H9 (cell line): Measurements from ENCODE around the gene LRRC45. TPM values are rescaled to one million over a fixed set of nuclear protein-coding genes. Genes with fewer than 3 reads are reported as not detected.

Source experiments
- DNase-seq: peaks from one replicate; pipeline ENCODE4 v3.0.0-alpha.2; 2017
- H2AFZ ChIP-seq: one replicate; pipeline ENCODE4 v1.6.1; 2013; ENCODE audit warnings: mild to moderate bottlenecking, low read length, control low read depth, moderate library complexity
- H2AK5ac ChIP-seq: 2 replicates; pipeline ENCODE4 v1.6.1; 2013; ENCODE audit warnings: low read length, control low read depth, mixed read lengths; ENCODE audit not compliant: insufficient read length
- H2BK120ac ChIP-seq: one replicate; pipeline ENCODE4 v1.6.1; 2013; ENCODE audit warnings: low read depth, mild to moderate bottlenecking, low read length, control low read depth, inconsistent platforms; ENCODE audit not compliant: poor library complexity, severe bottlenecking
- H2BK12ac ChIP-seq: 2 replicates; pipeline ENCODE4 v1.6.1; 2013; ENCODE audit warnings: low read length, control low read depth, mixed read lengths, low read depth; ENCODE audit not compliant: insufficient read length
- H2BK15ac ChIP-seq: 2 replicates; pipeline ENCODE4 v1.6.1; 2013; ENCODE audit warnings: low read depth, low read length, control low read depth
- H2BK20ac ChIP-seq: one replicate; pipeline ENCODE4 v1.6.1; 2013; ENCODE audit warnings: low read depth, mild to moderate bottlenecking, low read length, control low read depth, inconsistent platforms; ENCODE audit not compliant: poor library complexity, severe bottlenecking
- H2BK5ac ChIP-seq: 2 replicates; pipeline ENCODE4 v1.6.1; 2013; ENCODE audit warnings: low read length, control low read depth, mixed read lengths; ENCODE audit not compliant: insufficient read length
- H3K14ac ChIP-seq: 2 replicates; pipeline ENCODE4 v1.6.1; 2013; ENCODE audit warnings: low read length, control low read depth; ENCODE audit not compliant: insufficient read depth
- H3K18ac ChIP-seq: 2 replicates; pipeline ENCODE4 v1.6.1; 2013; ENCODE audit warnings: low read depth, mild to moderate bottlenecking, mixed read lengths, low read length, control low read depth; ENCODE audit not compliant: insufficient read length
- H3K23ac ChIP-seq: 2 replicates; pipeline ENCODE4 v1.6.1; 2013; ENCODE audit warnings: low read length, control low read depth, mixed read lengths, low read depth; ENCODE audit not compliant: insufficient read length
- H3K23me2 ChIP-seq: 2 replicates; pipeline ENCODE4 v1.6.1; 2013; ENCODE audit warnings: low read depth, mild to moderate bottlenecking, mixed read lengths, low read length, control low read depth; ENCODE audit not compliant: insufficient read length, poor library complexity, severe bottlenecking
- H3K27ac ChIP-seq: 2 replicates; pipeline ENCODE4 v1.5.1; 2013; ENCODE audit warnings: low read length, control low read depth, mixed read lengths, low read depth; ENCODE audit not compliant: insufficient read length
- H3K27me3 ChIP-seq: 2 replicates; pipeline ENCODE4 v1.6.1; 2013; ENCODE audit warnings: low read length, control low read depth, inconsistent platforms; ENCODE audit not compliant: insufficient read depth
- H3K4ac ChIP-seq: 2 replicates; pipeline ENCODE4 v1.6.1; 2013; ENCODE audit warnings: low read depth, mild to moderate bottlenecking, control low read depth, inconsistent platforms, low read length, moderate library complexity
- H3K4me1 ChIP-seq: 2 replicates; pipeline ENCODE4 v1.6.1; 2013; ENCODE audit warnings: low read length, control low read depth, inconsistent platforms; ENCODE audit not compliant: insufficient read depth
- H3K4me2 ChIP-seq: 2 replicates; pipeline ENCODE4 v1.6.1; 2013; ENCODE audit warnings: low read length, control low read depth, mixed read lengths; ENCODE audit not compliant: insufficient read length, insufficient read depth
- H3K56ac ChIP-seq: 2 replicates; pipeline ENCODE4 v1.6.1; 2013; ENCODE audit warnings: low read depth, mild to moderate bottlenecking, mixed read lengths, low read length, control low read depth; ENCODE audit not compliant: insufficient read length
- H3K79me1 ChIP-seq: 2 replicates; pipeline ENCODE4 v1.6.1; 2013; ENCODE audit warnings: low read depth, mild to moderate bottlenecking, moderate library complexity, low read length, control low read depth, inconsistent platforms; ENCODE audit not compliant: insufficient read depth, poor library complexity, severe bottlenecking
- H3K79me2 ChIP-seq: 2 replicates; pipeline ENCODE4 v1.6.1; 2013; ENCODE audit warnings: low read length, control low read depth, inconsistent platforms; ENCODE audit not compliant: insufficient read depth
- H3K9ac ChIP-seq: 2 replicates; pipeline ENCODE4 v1.6.1; 2013; ENCODE audit warnings: low read length, control low read depth, mixed read lengths; ENCODE audit not compliant: insufficient read length; ENCODE audit errors: extremely low read depth
- H3K9me3 ChIP-seq: one replicate; pipeline ENCODE4 v1.6.1; 2013; ENCODE audit warnings: low read depth, low read length, inconsistent platforms; ENCODE audit not compliant: control insufficient read depth
- H3T11ph ChIP-seq: one replicate; pipeline ENCODE4 v1.6.1; 2013; ENCODE audit warnings: mild to moderate bottlenecking, low read length, control low read depth, inconsistent platforms
- H4K20me1 ChIP-seq: one replicate; pipeline ENCODE4 v1.6.1; 2013; ENCODE audit not compliant: control insufficient read depth, insufficient read length, insufficient read depth
- H4K5ac ChIP-seq: 2 replicates; pipeline ENCODE4 v1.6.1; 2013; ENCODE audit warnings: low read depth, mild to moderate bottlenecking, mixed read lengths, low read length, control low read depth; ENCODE audit not compliant: insufficient read length
- H4K8ac ChIP-seq: replicated peaks from 2 replicates; pipeline ENCODE4 v1.6.1; 2013; ENCODE audit warnings: low read length, control low read depth, mixed read lengths, low read depth; ENCODE audit not compliant: insufficient read length
- H4K91ac ChIP-seq: 2 replicates; pipeline ENCODE4 v1.6.1; 2013; ENCODE audit warnings: low read depth, mild to moderate bottlenecking, moderate library complexity, mixed read lengths, low read length, control low read depth; ENCODE audit not compliant: insufficient read length
- H3K27ac Mint-ChIP-seq, 3 experiments: 2 replicates in 2 of 3; 3 replicates in 1 of 3; pipeline ENCODE4 v1.8.0; 2020 to 2021; ENCODE audit warnings: mixed read lengths in 3 of 3, mild to moderate bottlenecking in 1 of 3, moderate library complexity in 1 of 3
- H3K27me3 Mint-ChIP-seq: 2 replicates; pipeline ENCODE4 v1.8.0; 2021; ENCODE audit warnings: low read depth, mild to moderate bottlenecking, moderate library complexity, mixed read lengths
- H3K36me3 Mint-ChIP-seq, 3 experiments: 2 replicates in 2 of 3; 3 replicates in 1 of 3; pipeline ENCODE4 v1.8.0; 2020 to 2021; ENCODE audit warnings: low read depth in 3 of 3, mixed read lengths in 3 of 3; ENCODE audit not compliant: insufficient read depth in 1 of 3
- H3K4me1 Mint-ChIP-seq, 2 experiments: 2 replicates each; pipeline ENCODE4 v1.8.0; 2020; ENCODE audit warnings: mixed read lengths in 2 of 2
- H3K4me3 Mint-ChIP-seq, 2 experiments: 2 replicates in 1 of 2; 3 replicates in 1 of 2; pipeline ENCODE4 v1.8.0; 2020 to 2021; ENCODE audit warnings: mild to moderate bottlenecking in 2 of 2, mixed read lengths in 2 of 2, moderate library complexity in 1 of 2
- H3K9me3 Mint-ChIP-seq, 2 experiments: 2 replicates in 1 of 2; 3 replicates in 1 of 2; pipeline ENCODE4 v1.8.0; 2020; ENCODE audit warnings: mild to moderate bottlenecking in 2 of 2, mixed read lengths in 2 of 2, moderate library complexity in 1 of 2
- CTCF ChIP-seq: fragments of 200-600 bp; sonication (generic); conservative IDR thresholded peaks from 3 replicates; pipeline ENCODE4 v1.8.0; 2021; ENCODE audit warnings: antibody characterized with exemption, mild to moderate bottlenecking
- WGBS: extraction: QIAGEN DNeasy Blood & Tissue Kit; methylation state at CpG from one replicate; pipeline ENCODE4 v1.1.7; 2013; ENCODE audit warnings: missing lambda C conversion rate, low lambda C conversion rate, mixed read lengths; ENCODE audit not compliant: insufficient read length; ENCODE audit errors: extremely low coverage; 5-methylcytosine and 5-hydroxymethylcytosine counted together
- total RNA-seq: library from RNA; stranded (reverse); gene quantifications from 2 replicates; pipeline ENCODE4 v1.2.1, GENCODE V29; 2021

LRRC45 gene
- total RNA-seq, 1 experiment from 2014 or later = 28.7 TPM

DNA sequence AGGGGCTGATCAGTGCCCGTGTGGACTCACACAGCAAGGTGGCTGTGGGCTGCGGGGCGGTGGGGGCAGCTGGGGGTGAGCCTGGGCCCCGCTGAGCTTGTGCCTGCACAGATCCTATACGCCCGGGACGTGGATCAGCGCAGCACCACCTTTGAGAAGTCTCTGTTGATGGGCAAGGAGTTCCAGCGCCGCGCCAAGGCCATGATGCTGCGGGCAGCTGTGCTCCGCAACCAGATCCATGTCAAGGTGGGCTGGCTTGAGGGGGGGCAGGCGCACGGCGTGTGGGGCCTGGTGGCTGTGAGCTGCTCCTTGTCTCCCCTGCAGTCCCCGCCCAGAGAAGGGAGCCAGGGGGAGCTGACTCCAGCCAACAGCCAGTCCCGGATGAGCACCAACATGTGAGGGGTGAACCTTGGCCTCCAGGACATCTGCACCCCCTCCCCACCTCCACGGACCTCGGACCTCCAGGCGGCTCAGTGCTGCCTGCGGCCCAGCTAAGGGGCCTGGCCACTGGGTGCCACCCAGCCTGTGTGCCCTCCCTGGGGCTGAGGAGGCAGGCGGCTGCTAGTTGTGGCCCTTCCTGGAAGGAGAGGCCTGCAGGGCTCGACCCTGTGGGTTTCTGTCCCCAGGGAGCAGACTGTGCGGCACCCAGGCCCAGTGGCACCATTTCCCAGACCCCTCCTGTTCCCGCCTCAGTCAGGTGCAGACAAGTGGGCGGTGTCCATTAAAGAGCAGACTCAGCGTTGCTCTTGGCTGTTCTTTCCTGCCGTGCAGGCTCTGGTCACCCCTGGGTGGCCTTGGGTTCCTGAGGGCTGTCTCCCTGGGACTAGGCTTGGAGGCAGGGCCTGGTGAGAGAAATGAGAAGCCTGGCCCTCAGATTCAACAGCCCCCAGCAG, 33.9 kb downstream of the LRRC45 start:
- Histone ChIP-seq H2BK20ac (no peak overlapping the region), H3K9me3 (no peaks in the 10 kb centered on the region), H3K56ac (no peak overlapping the region), H3K23ac (no peak overlapping the region), H3K79me2 (no peaks in the 10 kb centered on the region), H3K27me3 (no peaks in the 10 kb centered on the region), H4K20me1 (peaks cover 3% of the 10 kb centered on the region), H3K23me2 (no peaks in the 10 kb centered on the region), H2BK15ac (no peak overlapping the region), H4K5ac (no peak overlapping the region), H3K79me1 (peaks cover 2% of the 10 kb centered on the region), H2AFZ (no peak overlapping the region), H3T11ph (no peak overlapping the region), H3K27ac (no peak overlapping the region), H3K14ac (no peak overlapping the region; the same call in 1 of the 2 replicates), H2BK12ac (no peak overlapping the region), H3K9ac (no peak overlapping the region), H2BK5ac (no peak overlapping the region), H4K8ac (no peak overlapping the region), H3K18ac (no peak overlapping the region), H3K4me2 (no peak overlapping the region), H4K91ac (no peak overlapping the region), H3K4me1 (no peaks in the 10 kb centered on the region), H3K4ac (no peak overlapping the region), H2AK5ac (no peak overlapping the region), H2BK120ac (no peak overlapping the region)
- Mint-ChIP-seq H3K4me1 (peaks cover 0 to 9% of the 10 kb centered on the region in 2 experiments; a peak in 2 of 4 replicates), H3K27ac (no peak overlapping the region), H3K36me3 (peaks cover 6 to 53% (median 43%) of the 10 kb centered on the region in 3 experiments), H3K4me3 (no peak overlapping the region), H3K9me3 (no peaks in the 10 kb centered on the region), H3K27me3 (no peaks in the 10 kb centered on the region)
- no peak for DNase-seq
- no peak for TF ChIP-seq CTCF
- no CpG with 5 or more reads among the region's 29 CpGs for WGBS
